Ammon's horn (tissue), 1 donor: ENCODE measurements around the gene LIPN.

ENCODE experiments used
- DNase-seq: peaks from one replicate; pipeline ENCODE4 v3.0.0-alpha.2; 2016; ENCODE audit warnings: low spot score

Gene LIPN

GRCh38 chr10:88827671-88828070 is 67.9 kb downstream of the LIPN start:
- DNase-seq, result no peak

- DNase-seq, result no peak
Observed at GRCh38 chr10:88828310-88828709, 68.5 kb downstream of the LIPN start.
